CD4-positive, alpha-beta memory T cell (primary cell): ENCODE results near the gene DAP. TPM values are rescaled to one million over a fixed set of nuclear protein-coding genes. Genes with fewer than 3 reads are reported as not detected.

Experiments used
- CTCF ChIA-PET: fragments of 350-600 bp; sonication (Branson Sonifier 250); formaldehyde crosslinking; loops from one replicate; lab custom pipeline; 2021; ENCODE audit warnings: inconsistent platforms; ENCODE audit not compliant: partially characterized antibody; lab: Charles Lee
- POLR2A ChIA-PET: fragments of 350-600 bp; sonication (Branson Sonifier 250); formaldehyde crosslinking; loops from one replicate; lab custom pipeline; 2021; ENCODE audit not compliant: partially characterized antibody; lab: Charles Lee
- DNase-seq, 5 donors: peaks; one replicate each; pipeline versions ENCODE4 v3.0.0 to v3.0.0-alpha.2; 2020 to 2022; ENCODE audit warnings: mixed read lengths in 1 of 5
- H3K27ac ChIP-seq: one replicate; pipeline ENCODE4 v1.7.0; 2013; ENCODE audit warnings: low read depth, low read length
- H3K27me3 ChIP-seq: 2 replicates; pipeline ENCODE4 v1.7.0; 2013; ENCODE audit warnings: mild to moderate bottlenecking, low read length, moderate library complexity; ENCODE audit not compliant: insufficient read depth
- H3K36me3 ChIP-seq: 2 replicates; pipeline ENCODE4 v1.7.0; 2013; ENCODE audit warnings: mild to moderate bottlenecking, low read length, moderate library complexity; ENCODE audit not compliant: insufficient read depth
- H3K4me1 ChIP-seq: 2 replicates; pipeline ENCODE4 v1.7.0; 2013; ENCODE audit warnings: mild to moderate bottlenecking, low read length, moderate library complexity; ENCODE audit not compliant: insufficient read depth
- H3K4me3 ChIP-seq, 2 donors: one replicate each; pipeline ENCODE4 v1.7.0; 2013; ENCODE audit warnings: low read length in 2 of 2, mild to moderate bottlenecking in 1 of 2
- H3K9me3 ChIP-seq, 2 donors: one replicate each; pipeline ENCODE4 v1.7.0; 2013; ENCODE audit warnings: low read length in 2 of 2, control low read depth in 1 of 2; ENCODE audit not compliant: control insufficient read depth in 1 of 2
- H3K27ac Mint-ChIP-seq, 7 donors: one replicate each; pipeline ENCODE4 v1.8.0; 2020 to 2021; ENCODE audit warnings: mixed read lengths in 7 of 7, mild to moderate bottlenecking in 6 of 7, inconsistent platforms in 3 of 7, moderate library complexity in 3 of 7
- H3K27me3 Mint-ChIP-seq, 2 donors: one replicate each; pipeline ENCODE4 v1.8.0; 2020 to 2021; ENCODE audit warnings: mixed read lengths in 2 of 2
- H3K36me3 Mint-ChIP-seq, 2 donors: one replicate each; pipeline ENCODE4 v1.8.0; 2020 to 2021; ENCODE audit warnings: mixed read lengths in 2 of 2, inconsistent platforms in 1 of 2, mild to moderate bottlenecking in 1 of 2
- H3K4me1 Mint-ChIP-seq, 4 donors: one replicate each; pipeline ENCODE4 v1.8.0; 2020 to 2021; ENCODE audit warnings: mixed read lengths in 4 of 4, mild to moderate bottlenecking in 1 of 4
- H3K4me3 Mint-ChIP-seq, 8 donors: one replicate each; pipeline ENCODE4 v1.8.0; 2020 to 2021; ENCODE audit warnings: mixed read lengths in 8 of 8, mild to moderate bottlenecking in 7 of 8, moderate library complexity in 6 of 8, inconsistent platforms in 3 of 8
- H3K9me3 Mint-ChIP-seq, 8 donors: one replicate each; pipeline ENCODE4 v1.8.0; 2020 to 2021; ENCODE audit warnings: mixed read lengths in 8 of 8, mild to moderate bottlenecking in 5 of 8, inconsistent platforms in 3 of 8, moderate library complexity in 1 of 8
- intact Hi-C: fragments of 100-400 bp; cut with micrococcal nuclease; formaldehyde crosslinking; loops from one replicate; pipeline ENCODE4 v1.15.1; 2023
- polyA plus RNA-seq, 2 donors: library from polyadenylated mRNA; unstranded; fragments of 300-500 nt; fragmentation: Illumina TruSeq; gene quantifications; one replicate each; pipeline ENCODE4 v1.2.3, GENCODE V29; 2021
- total RNA-seq, 2 experiments: library from RNA; stranded (reverse); gene quantifications; one replicate each; pipeline ENCODE4 v1.2.3, GENCODE V29; 2021

The DAP gene
- total and polyA plus RNA-seq, 4 experiments from 2014 or later: 39.0 to 88.1 (median 39.4) TPM

DNA sequence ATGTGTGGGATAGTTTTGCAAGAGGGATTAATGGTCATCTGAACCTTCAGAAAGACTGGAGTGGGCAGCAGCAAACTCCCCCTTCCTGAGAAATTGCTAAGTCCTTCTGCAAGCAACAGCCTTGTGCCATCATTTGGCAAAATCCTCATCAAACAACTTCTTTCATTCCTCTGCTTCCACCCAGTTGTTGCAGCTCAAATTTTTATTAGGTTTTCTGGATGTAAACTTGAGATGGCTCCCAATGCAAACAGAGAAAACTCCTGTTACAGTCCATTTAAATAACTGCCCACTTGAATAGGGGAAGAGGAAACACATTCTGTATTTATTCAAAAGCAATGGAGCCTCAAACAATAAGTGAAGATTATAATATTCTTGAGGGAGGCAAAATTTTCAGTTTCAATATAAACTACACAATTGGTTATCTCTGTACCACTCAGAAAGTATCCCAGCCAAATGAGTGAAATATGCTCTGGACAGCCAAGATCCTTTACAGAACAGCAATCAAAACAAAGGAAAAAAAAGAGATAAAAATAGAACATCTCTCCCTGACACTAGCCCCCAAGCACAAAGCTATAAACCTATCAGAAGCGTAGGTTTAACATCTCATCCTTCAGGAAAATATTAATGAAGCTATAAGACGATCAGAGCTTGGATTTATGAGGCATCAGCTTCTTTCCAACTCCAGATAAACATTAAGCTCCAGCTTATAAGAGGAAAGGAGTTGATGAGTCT is 17.3 kb upstream of the DAP start:
- H3K4me1 Mint-ChIP-seq: peaks cover 0 to 8% (median 0%) of the 10 kb centered on the region in 4 donors
- intact Hi-C loops: no loop called here
- peaks cover 0 to 5% (median 0%) of the 10 kb centered on the region in 8 donors for H3K9me3 Mint-ChIP-seq
- no peaks in the 10 kb centered on the region for H3K36me3 ChIP-seq
- no peaks in the 10 kb centered on the region for H3K9me3 ChIP-seq
- no peak overlapping the region for H3K27ac Mint-ChIP-seq
- ChIA-PET POLR2A (no interaction called here), CTCF (interaction anchor here (0.8 kb wide), 1 partner anchor 9 kb away, joined by 3 read pairs; no protein-coding TSS in a partner anchor)
- no peak overlapping the region for H3K27ac ChIP-seq
- H3K4me1 ChIP-seq: no peaks in the 10 kb centered on the region
- H3K27me3 Mint-ChIP-seq: peaks cover 2 to 5% of the 10 kb centered on the region in 2 donors
- no peak overlapping the region for H3K4me3 Mint-ChIP-seq
- no peaks in the 10 kb centered on the region for H3K36me3 Mint-ChIP-seq
- no peaks in the 10 kb centered on the region for H3K27me3 ChIP-seq
- no peak for DNase-seq
- no peak overlapping the region for H3K4me3 ChIP-seq

DNA sequence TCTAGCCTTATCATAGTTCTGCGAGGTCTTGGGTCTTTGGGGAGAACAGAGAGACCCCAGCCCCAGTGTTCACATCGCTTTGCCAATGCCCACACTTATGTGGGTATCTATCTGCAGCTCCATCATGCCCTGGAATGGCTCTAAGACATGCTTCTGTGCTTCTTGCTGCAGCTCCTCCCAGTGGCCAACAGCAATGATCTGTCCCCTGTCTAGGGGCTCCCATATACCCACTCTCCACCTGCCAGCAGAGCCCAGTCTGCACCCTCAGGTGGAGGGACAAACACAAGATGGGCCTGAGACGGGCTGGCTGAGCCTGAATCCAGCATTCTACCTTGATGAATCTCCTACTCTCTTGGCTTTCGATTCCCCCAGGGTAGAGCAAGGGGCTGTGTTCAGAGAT is 14.6 kb upstream of the DAP start:
- CTCF ChIA-PET: no interaction called here
- POLR2A ChIA-PET: no interaction called here
- H3K27ac Mint-ChIP-seq: no peak overlapping the region

DNA sequence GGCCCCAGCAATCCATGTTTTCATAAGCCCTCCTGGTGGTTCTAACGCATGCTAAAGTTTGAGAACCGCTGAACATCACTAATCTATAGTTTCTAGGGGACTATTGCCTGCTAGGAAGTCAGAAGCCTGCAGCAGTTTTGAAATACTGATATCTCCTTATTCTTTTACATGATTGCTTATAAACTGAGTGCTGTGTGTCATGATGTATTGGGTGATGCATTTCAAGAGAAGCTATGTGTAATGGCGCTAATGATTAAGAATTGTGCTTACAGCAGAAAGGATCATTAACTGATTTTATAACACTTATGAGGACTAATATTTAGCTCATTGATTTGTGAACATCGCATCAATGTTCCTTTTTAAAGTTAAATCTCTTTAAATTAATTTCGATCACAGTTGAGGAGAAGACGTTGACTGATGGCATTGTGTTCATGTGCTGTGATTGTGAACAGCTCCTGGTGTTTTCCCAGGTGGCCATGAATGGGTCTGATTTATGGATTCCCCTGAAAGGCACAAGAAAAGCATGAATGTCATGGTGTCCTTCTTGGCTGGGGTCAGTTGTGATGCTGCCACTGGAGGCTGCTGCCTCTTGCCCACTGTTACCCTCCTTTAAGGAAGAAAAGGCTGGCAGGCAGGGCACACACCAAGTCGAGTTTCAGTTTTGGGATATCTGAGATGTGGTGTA is 12.0 kb upstream of the DAP start:
- Histone ChIP-seq H3K27ac (no peak overlapping the region), H3K4me3 (no peak overlapping the region), H3K4me1 (no peaks in the 10 kb centered on the region), H3K36me3 (no peaks in the 10 kb centered on the region), H3K9me3 (no peaks in the 10 kb centered on the region), H3K27me3 (no peaks in the 10 kb centered on the region)
- intact Hi-C loops: no loop called here
- Mint-ChIP-seq H3K4me1 (no peaks in the 10 kb centered on the region), H3K36me3 (no peaks in the 10 kb centered on the region), H3K27me3 (peaks cover 3 to 6% of the 10 kb centered on the region in 2 donors), H3K4me3 (no peak overlapping the region), H3K27ac (no peak overlapping the region), H3K9me3 (no peaks in the 10 kb centered on the region)
- ChIA-PET CTCF (interaction anchor here (1.6 kb wide), 1 partner anchor 10 kb away, joined by 4 read pairs; no protein-coding TSS in a partner anchor), POLR2A (no interaction called here)
- DNase-seq: no peak

More for the DNA sequence above, 14.6 kb upstream of the DAP start:
- peaks cover 5 to 6% of the 10 kb centered on the region in 2 donors for H3K27me3 Mint-ChIP-seq
- no peak overlapping the region for H3K4me3 Mint-ChIP-seq
- Histone ChIP-seq H3K4me3 (no peak overlapping the region), H3K9me3 (no peaks in the 10 kb centered on the region), H3K27ac (no peak overlapping the region), H3K4me1 (no peaks in the 10 kb centered on the region), H3K36me3 (no peaks in the 10 kb centered on the region), H3K27me3 (no peaks in the 10 kb centered on the region)
- H3K4me1 Mint-ChIP-seq: peaks cover 0 to 8% (median 0%) of the 10 kb centered on the region in 4 donors
- intact Hi-C loops: no loop called here
- no peak for DNase-seq
- no peaks in the 10 kb centered on the region for H3K36me3 Mint-ChIP-seq
- H3K9me3 Mint-ChIP-seq: peaks cover 0 to 5% (median 0%) of the 10 kb centered on the region in 8 donors

DNA sequence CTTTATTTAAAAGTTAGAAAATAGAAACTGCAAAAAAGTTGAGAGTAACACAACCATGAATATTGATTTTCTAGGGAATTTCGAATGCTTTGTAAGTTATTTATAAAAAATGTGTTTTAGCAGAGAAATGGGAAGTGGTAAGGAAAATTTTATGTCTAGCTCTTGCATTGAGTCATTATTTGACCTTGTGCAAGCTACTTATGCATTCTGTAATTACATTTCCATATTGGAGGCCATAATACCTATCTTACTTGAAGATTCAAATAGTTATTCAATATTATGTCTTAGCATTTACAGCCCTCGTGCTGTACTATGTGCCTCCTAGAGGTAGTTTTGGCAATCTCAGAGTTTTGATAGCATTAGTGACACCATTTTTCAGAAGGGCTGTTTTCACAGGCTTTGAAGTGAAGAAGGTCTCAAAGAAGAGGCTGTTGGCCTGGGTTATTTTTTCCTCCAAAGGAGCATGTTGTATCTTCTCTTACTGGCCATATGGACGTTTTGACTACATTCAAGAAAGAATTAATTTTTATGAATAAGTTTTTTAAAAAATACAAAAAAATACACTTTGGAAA is 7.4 kb upstream of the DAP start:
- no peaks in the 10 kb centered on the region for H3K36me3 ChIP-seq
- H3K4me3 Mint-ChIP-seq: no peak overlapping the region

DNA sequence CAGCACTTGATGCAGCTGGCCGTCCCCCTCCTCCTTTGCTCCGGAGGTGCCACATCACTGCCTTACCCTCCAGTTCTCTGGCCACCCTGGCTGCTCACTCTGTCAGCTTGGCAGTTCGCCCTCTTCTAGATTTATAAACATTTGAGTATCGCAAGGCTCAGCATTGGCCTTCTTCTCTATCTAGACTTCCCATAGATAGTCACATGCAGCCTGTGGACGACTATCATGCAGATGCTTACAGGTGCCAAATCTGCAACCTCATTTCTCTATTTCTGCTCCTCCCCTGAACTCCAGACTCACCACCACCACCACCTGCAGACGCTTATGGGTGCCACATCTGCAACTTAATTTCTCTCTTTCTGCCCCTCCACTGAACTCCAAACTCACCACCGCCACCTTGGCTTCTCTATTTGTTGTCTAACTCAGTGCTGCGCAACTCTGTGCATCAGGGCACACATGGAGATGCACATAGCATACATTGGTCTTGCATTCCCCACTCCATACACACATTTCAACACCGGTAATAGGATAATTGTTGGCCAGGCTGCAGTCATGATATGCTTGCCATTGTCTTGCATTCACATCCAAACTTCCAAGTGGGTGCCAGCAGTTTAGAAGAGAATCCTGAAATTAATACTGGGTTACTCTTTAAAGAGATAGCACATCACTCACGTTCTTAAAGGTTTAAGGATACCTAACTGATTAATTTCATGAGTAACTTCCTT is 1.9 kb upstream of the DAP start:
- DNase-seq: no peak
- ChIA-PET CTCF (interaction anchor here (1.3 kb wide), 1 partner anchor 10 kb away, joined by 4 read pairs; no protein-coding TSS in a partner anchor), POLR2A (no interaction called here)
- Histone ChIP-seq H3K4me1 (peaks cover 28% of the 10 kb centered on the region), H3K27ac (no peak overlapping the region), H3K36me3 (no peaks in the 10 kb centered on the region), H3K9me3 (no peaks in the 10 kb centered on the region), H3K27me3 (no peaks in the 10 kb centered on the region), H3K4me3 (no peak overlapping the region)
- peaks cover 0 to 8% of the 10 kb centered on the region in 2 donors for H3K36me3 Mint-ChIP-seq
- intact Hi-C loops: loop anchor here (5.0 to 10.0 kb wide), 3 partner anchors 128 to 321 kb away; partner anchors contain the start of gene ROPN1L
- peaks cover 0 to 2% of the 10 kb centered on the region in 2 donors for H3K27me3 Mint-ChIP-seq
- no peaks in the 10 kb centered on the region for H3K9me3 Mint-ChIP-seq
- H3K4me1 Mint-ChIP-seq: peaks cover 17 to 42% (median 33%) of the 10 kb centered on the region in 4 donors
- peak overlapping the region in 6 of 7 donors; percentile 79 to 93 (median 86) for H3K27ac Mint-ChIP-seq
- peak overlapping the region in 7 of 8 donors; percentile 75 to 84 (median 82) for H3K4me3 Mint-ChIP-seq

More for the DNA sequence above, 7.4 kb upstream of the DAP start:
- H3K4me1 ChIP-seq: no peaks in the 10 kb centered on the region
- Mint-ChIP-seq H3K4me1 (no peaks in the 10 kb centered on the region), H3K9me3 (no peaks in the 10 kb centered on the region), H3K27ac (no peak overlapping the region), H3K36me3 (no peaks in the 10 kb centered on the region), H3K27me3 (peaks cover 0 to 5% of the 10 kb centered on the region in 2 donors)
- ChIA-PET POLR2A (no interaction called here), CTCF (no interaction called here)
- no peaks in the 10 kb centered on the region for H3K27me3 ChIP-seq
- H3K4me3 ChIP-seq: no peak overlapping the region
- intact Hi-C loops: loop anchor here (10.0 kb wide), 1 partner anchor 134 kb away; no protein-coding TSS in a partner anchor
- no peak for DNase-seq
- H3K27ac ChIP-seq: no peak overlapping the region
- no peaks in the 10 kb centered on the region for H3K9me3 ChIP-seq

DNA sequence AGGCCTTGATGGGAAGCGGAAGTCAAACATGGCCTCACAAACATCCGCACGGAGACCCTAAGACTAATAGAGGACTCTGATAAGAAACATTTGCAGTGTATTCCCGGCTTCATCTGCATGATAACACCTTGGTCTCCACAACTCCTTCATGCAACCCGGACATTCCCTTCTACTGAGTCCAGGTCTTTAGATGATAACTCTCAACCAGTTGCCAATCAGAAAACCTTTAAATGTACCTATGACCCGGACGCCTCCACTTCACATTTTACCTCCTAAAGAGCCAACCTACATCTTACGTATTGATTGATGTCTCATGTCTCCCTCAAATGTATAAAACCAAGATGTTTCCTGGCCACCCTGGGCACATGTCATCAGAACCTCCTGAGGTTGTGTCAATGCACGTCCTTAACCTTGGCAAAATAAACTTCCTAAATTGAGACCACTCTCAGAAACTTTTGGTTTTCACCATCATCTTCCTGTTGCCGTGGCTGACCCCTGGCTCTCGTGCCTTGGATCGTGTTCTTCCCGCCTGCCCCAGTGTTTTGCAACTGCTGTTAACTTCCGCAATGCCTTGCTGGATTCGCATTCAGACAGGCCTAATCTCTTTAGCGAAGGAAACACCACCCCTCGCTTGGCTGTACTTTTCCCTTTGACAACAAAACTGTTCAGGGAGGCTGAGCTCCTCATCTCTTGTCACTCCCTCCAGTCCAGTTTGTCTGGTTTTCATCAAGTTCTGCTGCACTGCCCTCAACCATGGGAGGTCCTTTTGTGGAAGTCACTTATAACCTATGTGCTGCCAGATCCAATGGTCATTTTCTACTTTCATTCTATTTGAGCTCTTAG is 1.1 kb upstream of the DAP start:
- no peaks in the 10 kb centered on the region for H3K27me3 ChIP-seq
- ChIA-PET POLR2A (interaction anchor here (1.7 kb wide), 1 partner anchor 512 kb away, joined by 8 read pairs; the partner anchor contains the start of genes ATPSCKMT and CCT5), CTCF (interaction anchor here (1.3 kb wide), 1 partner anchor 11 kb away, joined by 4 read pairs; no protein-coding TSS in a partner anchor)
- H3K4me1 ChIP-seq: peaks cover 32% of the 10 kb centered on the region
- Mint-ChIP-seq H3K4me1 (peaks cover 23 to 50% (median 40%) of the 10 kb centered on the region in 4 donors), H3K9me3 (no peaks in the 10 kb centered on the region), H3K27me3 (peaks cover 0 to 2% of the 10 kb centered on the region in 2 donors), H3K27ac (peak overlapping the region; percentile 79 to 93 (median 86)), H3K4me3 (peak overlapping the region; percentile 79 to 86 (median 83)), H3K36me3 (peaks cover 0 to 8% of the 10 kb centered on the region in 2 donors)
- peak overlapping the region; percentile 63 for H3K27ac ChIP-seq
- DNase-seq: no peak
- H3K9me3 ChIP-seq: no peaks in the 10 kb centered on the region
- peak overlapping the region; percentile 14 to 75 for H3K4me3 ChIP-seq
- intact Hi-C loops: loop anchor here (1.0 to 10.0 kb wide), 6 partner anchors 127 to 512 kb away; partner anchors contain the start of genes ANKRD33B, CCT5, MARCHF6 and ROPN1L
- H3K36me3 ChIP-seq: no peaks in the 10 kb centered on the region
